SK-N-SH (cell line): ENCODE measurements around the gene SLC6A11. TPM values are rescaled to one million over a fixed set of nuclear protein-coding genes. Genes with fewer than 3 reads are reported as not detected.

Source experiments
- CTCF ChIA-PET: fragments of 300-600, 350-600 bp; formaldehyde crosslinking; extraction: SDS; loops from one replicate; lab custom pipeline; 2021; lab: Yijun Ruan, JAX
- POLR2A ChIA-PET: fragments of 350-600 bp; sonication (Branson Sonifier 250); formaldehyde crosslinking; extraction: SDS; loops from one replicate; lab custom pipeline; 2020; ENCODE audit warnings: antibody characterized with exemption, inconsistent platforms; lab: Yijun Ruan, JAX
- DNase-seq: peaks from one replicate; pipeline ENCODE4 v3.0.0; 2012
- H2AFZ ChIP-seq: fragments of 200-600 bp; sonication (generic); 2 replicates; pipeline ENCODE4 v1.8.1; 2016; ENCODE audit warnings: antibody characterized with exemption, mild to moderate bottlenecking, low read depth
- H3F3A ChIP-seq: fragments of 200-600 bp; sonication (generic); replicated peaks from 2 replicates; pipeline ENCODE3; 2016; ENCODE audit warnings: antibody characterized with exemption, mild to moderate bottlenecking; ENCODE audit not compliant: insufficient read depth
- H3K27ac ChIP-seq, 2 experiments: fragments of 200-500 bp in 1 of 2; fragments of 200-600 bp in 1 of 2; sonication (Bioruptor generic) in 1 of 2; sonication (generic), shearing (Covaris generic) in 1 of 2; 2 replicates each; pipeline versions ENCODE4 v1.5.1 to v1.6.1; 2014 to 2016; ENCODE audit warnings: low read depth in 2 of 2, inconsistent platforms in 1 of 2, low read length in 1 of 2, mild to moderate bottlenecking in 1 of 2, mixed read lengths in 1 of 2
- H3K27me3 ChIP-seq: fragments of 200-600 bp; sonication (generic), shearing (Covaris generic); 2 replicates; pipeline ENCODE4 v1.6.1; 2016; ENCODE audit warnings: mixed run types; ENCODE audit not compliant: insufficient read depth
- H3K36me3 ChIP-seq, 2 experiments: fragments of 200-500 bp in 1 of 2; fragments of 200-600 bp in 1 of 2; sonication (Bioruptor generic) in 1 of 2; sonication (generic) in 1 of 2; replicated peaks in 1 of 2; 2 replicates each; pipeline versions ENCODE3 to v1.5.1; 2014 to 2016; ENCODE audit warnings: low read length in 1 of 2, mild to moderate bottlenecking in 1 of 2; ENCODE audit not compliant: insufficient read depth in 2 of 2, control insufficient read depth in 1 of 2
- H3K4me1 ChIP-seq, 2 experiments: fragments of 200-500 bp in 1 of 2; fragments of 200-600 bp in 1 of 2; sonication (Bioruptor generic) in 1 of 2; sonication (generic), shearing (Covaris generic) in 1 of 2; 2 replicates each; pipeline versions ENCODE4 v1.5.1 to v1.6.1; 2014 to 2016; ENCODE audit warnings: low read depth in 1 of 2, low read length in 1 of 2, mixed run types in 1 of 2; ENCODE audit not compliant: insufficient read depth in 2 of 2, control insufficient read depth in 1 of 2
- H3K4me2 ChIP-seq: fragments of 200-600 bp; sonication (generic), shearing (Covaris generic); 2 replicates; pipeline ENCODE4 v1.6.1; 2017; ENCODE audit warnings: mixed run types
- H3K4me3 ChIP-seq, 2 experiments: fragments of 200-500 bp in 1 of 2; fragments of 200-600 bp in 1 of 2; sonication (Bioruptor generic) in 1 of 2; sonication (generic), shearing (Covaris generic) in 1 of 2; 2 replicates each; pipeline versions ENCODE4 v1.5.1 to v1.8.1; 2014 to 2016; ENCODE audit warnings: low read depth in 2 of 2, inconsistent platforms in 1 of 2, low read length in 1 of 2, mild to moderate bottlenecking in 1 of 2, mixed read lengths in 1 of 2, moderate library complexity in 1 of 2
- H3K79me2 ChIP-seq: fragments of 200-600 bp; sonication (generic); 2 replicates; pipeline ENCODE4 v1.8.1; 2017; ENCODE audit warnings: mild to moderate bottlenecking; ENCODE audit not compliant: insufficient read depth
- H3K9ac ChIP-seq: fragments of 200-600 bp; sonication (generic); 2 replicates; pipeline ENCODE4 v1.6.1; 2017; ENCODE audit warnings: mixed run types
- H3K9me2 ChIP-seq: fragments of 200-600 bp; sonication (generic); 2 replicates; pipeline ENCODE4 v1.6.1; 2017; ENCODE audit warnings: mixed run types
- H3K9me3 ChIP-seq: fragments of 200-600 bp; sonication (generic); 2 replicates; pipeline ENCODE4 v1.6.1; 2017; ENCODE audit warnings: mixed run types, mild to moderate bottlenecking, moderate library complexity
- H4K20me1 ChIP-seq: fragments of 200-600 bp; sonication (generic); 2 replicates; pipeline ENCODE4 v1.6.1; 2017; ENCODE audit warnings: mild to moderate bottlenecking, mixed run types; ENCODE audit not compliant: insufficient read depth
- CTCF ChIP-seq: fragments of 200-600 bp; sonication (generic); IDR thresholded peaks from 2 replicates; pipeline ENCODE4 v1.6.1; 2017; ENCODE audit warnings: antibody characterized with exemption, mild to moderate bottlenecking, moderate library complexity
- FOSL2 ChIP-seq: IDR thresholded peaks from 2 replicates; pipeline ENCODE4 v1.4.0; 2012; ENCODE audit warnings: low read depth, mild to moderate bottlenecking, moderate library complexity, borderline replicate concordance
- GATA2 ChIP-seq: sonication (generic); formaldehyde crosslinking; IDR thresholded peaks from 2 replicates; pipeline ENCODE4 v1.5.0; 2020; ENCODE audit warnings: mild to moderate bottlenecking, missing genetic modification reagents
- JUND ChIP-seq: IDR thresholded peaks from 2 replicates; pipeline ENCODE4 v1.4.0; 2012
- MEF2A ChIP-seq: IDR thresholded peaks from 2 replicates; pipeline ENCODE4 v1.4.0; 2012; ENCODE audit warnings: low read depth, borderline replicate concordance
- NFIC ChIP-seq: IDR thresholded peaks from 2 replicates; pipeline ENCODE4 v1.4.0; 2012; ENCODE audit warnings: borderline replicate concordance
- RAD21 ChIP-seq: IDR thresholded peaks from 2 replicates; pipeline ENCODE4 v1.6.1; 2012; ENCODE audit warnings: mild to moderate bottlenecking, low read length
- RCOR1 ChIP-seq: fragments of 150-350 bp; IDR thresholded peaks from 2 replicates; pipeline ENCODE4 v1.6.1; 2017; ENCODE audit warnings: antibody characterized with exemption, low read length
- SIN3A ChIP-seq: IDR thresholded peaks from 2 replicates; pipeline ENCODE4 v1.6.1; 2012; ENCODE audit warnings: low read depth, mild to moderate bottlenecking, low read length, moderate library complexity, borderline replicate concordance
- TAF1 ChIP-seq: IDR thresholded peaks from 2 replicates; pipeline ENCODE4 v1.6.1; 2012; ENCODE audit warnings: low read depth, mild to moderate bottlenecking, low read length, moderate library complexity, borderline replicate concordance
- TEAD4 ChIP-seq: IDR thresholded peaks from 2 replicates; pipeline ENCODE4 v1.4.0; 2012; ENCODE audit warnings: mild to moderate bottlenecking, borderline replicate concordance; ENCODE audit not compliant: insufficient read depth
- ZBTB33 ChIP-seq: IDR thresholded peaks from 2 replicates; pipeline ENCODE4 v1.4.0; 2012; ENCODE audit warnings: low read depth, borderline replicate concordance
- WGBS: methylation state at CpG from one replicate; pipeline ENCODE4 v1.1.6; 2017; ENCODE audit warnings: low lambda C conversion rate; 5-methylcytosine and 5-hydroxymethylcytosine counted together
- polyA plus RNA-seq, 3 experiments: library from polyadenylated mRNA; depleted of rRNA; stranded (reverse); fragments of >200 nt; gene quantifications; 2 replicates each; pipeline ENCODE4 v1.2.3, GENCODE V29; 2012
- TF ChIP-seq, protein P1 (sequence below): IDR thresholded peaks from 2 replicates; pipeline ENCODE4 v1.4.0; 2012; ENCODE audit warnings: low read depth, borderline replicate concordance

SLC6A11 gene
- polyA plus RNA-seq, 1 of the 3 experiments (the other 2 are of a cell fraction), result 0.03 TPM

DNA sequence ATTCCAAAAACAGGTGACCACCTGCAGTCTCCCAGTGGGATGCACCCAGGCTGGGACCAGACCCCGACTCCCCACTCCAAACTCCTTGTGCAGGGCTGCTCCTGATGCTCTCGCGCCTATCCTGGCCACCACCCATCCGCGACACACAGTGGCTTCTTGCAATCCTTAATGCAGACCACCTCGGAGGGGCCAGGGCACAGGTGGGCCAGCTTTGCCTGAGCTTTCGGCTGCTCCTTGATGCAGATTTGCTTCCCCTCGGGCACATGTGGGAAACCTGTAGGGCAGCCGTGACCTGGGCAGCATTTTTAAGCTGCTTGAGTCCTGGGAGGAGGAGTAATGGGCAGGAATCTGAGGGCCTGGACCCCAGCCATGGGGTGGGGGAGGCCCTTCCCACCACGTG, 18.9 kb downstream of the SLC6A11 start:
- TF ChIP-seq GATA2 (CRISPR knock-in tag), result no peak
- TF ChIP-seq NFIC, result no peak
- TF ChIP-seq CTCF, result no peak
- no peak for TF ChIP-seq RAD21
- no peak overlapping the region for H2AFZ ChIP-seq
- no peak overlapping the region for H3K9ac ChIP-seq
- no peaks in the 10 kb centered on the region for H3K9me2 ChIP-seq
- H3K27me3 ChIP-seq, result no peaks in the 10 kb centered on the region
- 51% methylated on average over 9 of the region's 10 CpGs for WGBS
- no peaks in the 10 kb centered on the region for H3K9me3 ChIP-seq
- no peak overlapping the region for H3K4me2 ChIP-seq
- no peak overlapping the region for H3K4me3 ChIP-seq
- POLR2A ChIA-PET, result no interaction called here
- H3K36me3 ChIP-seq, result no peaks in the 10 kb centered on the region
- no peak for DNase-seq
- no peaks in the 10 kb centered on the region for H3K79me2 ChIP-seq
- H3F3A ChIP-seq, result no peaks in the 10 kb centered on the region
- H3K27ac ChIP-seq, result no peak overlapping the region
- CTCF ChIA-PET, result no interaction called here
- H3K4me1 ChIP-seq, result no peaks in the 10 kb centered on the region; a peak in 1 of 4 replicates
- no peaks in the 10 kb centered on the region for H4K20me1 ChIP-seq

GRCh38 chr3:10835406-10835805, 19.4 kb downstream of the SLC6A11 start:
- Histone ChIP-seq H3K4me2 (no peak overlapping the region), H3K4me3 (no peak overlapping the region), H3K9me2 (no peaks in the 10 kb centered on the region), H3K79me2 (no peaks in the 10 kb centered on the region), H3K36me3 (no peaks in the 10 kb centered on the region), H3K27me3 (no peaks in the 10 kb centered on the region), H2AFZ (no peak overlapping the region), H3K9me3 (no peaks in the 10 kb centered on the region), H3K9ac (no peak overlapping the region), H3F3A (no peaks in the 10 kb centered on the region), H3K27ac (no peak overlapping the region), H4K20me1 (no peaks in the 10 kb centered on the region), H3K4me1 (no peaks in the 10 kb centered on the region; a peak in 1 of 4 replicates)
- WGBS, result 46% methylated on average over 8 of the region's 8 CpGs
- POLR2A ChIA-PET, result no interaction called here
- CTCF ChIA-PET, result interaction anchor here (1.2 kb wide), 1 partner anchor 110 kb away, joined by 4 read pairs; no protein-coding TSS in a partner anchor
- TF ChIP-seq MEF2A, result no peak
- no peak for DNase-seq

DNA sequence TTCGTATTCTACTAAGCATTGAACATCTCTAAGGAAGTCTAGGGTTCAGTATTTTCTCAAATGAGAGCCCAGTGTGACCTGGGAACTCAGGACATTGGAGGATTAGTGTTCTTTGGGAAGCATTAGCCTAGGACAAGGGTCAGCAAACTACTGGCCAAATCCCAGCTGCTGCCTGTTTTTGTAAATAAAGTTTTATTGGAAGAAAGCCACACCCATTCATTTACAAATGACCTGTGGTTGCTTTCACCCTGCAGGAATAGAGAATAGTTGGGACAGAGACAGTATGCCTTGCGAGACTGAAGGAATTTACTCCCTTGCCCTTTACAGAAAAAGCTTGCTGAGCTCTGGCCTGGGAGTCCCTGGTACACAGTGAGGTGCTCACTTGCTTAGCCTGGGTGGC, 20.6 kb downstream of the SLC6A11 start:
- Histone ChIP-seq H3K27me3 (no peaks in the 10 kb centered on the region), H3K27ac (no peak overlapping the region), H2AFZ (no peak overlapping the region), H3K9me2 (no peaks in the 10 kb centered on the region), H3K4me3 (no peak overlapping the region), H3K4me1 (no peaks in the 10 kb centered on the region; a peak in 1 of 4 replicates), H3K79me2 (no peaks in the 10 kb centered on the region), H4K20me1 (no peaks in the 10 kb centered on the region), H3F3A (no peaks in the 10 kb centered on the region), H3K9ac (no peak overlapping the region), H3K9me3 (no peaks in the 10 kb centered on the region), H3K4me2 (no peak overlapping the region), H3K36me3 (no peaks in the 10 kb centered on the region)
- ChIA-PET POLR2A (no interaction called here), CTCF (interaction anchor here (1.0 to 1.4 kb wide), 2 partner anchors 12 to 98 kb away, joined by 4 read pairs; no protein-coding TSS in a partner anchor)
- no peak for DNase-seq
- 36% methylated on average over 2 of the region's 2 CpGs for WGBS
- TF ChIP-seq JUND (no peak), RCOR1 (no peak), FOSL2 (no peak), TAF1 (no peak), SIN3A (no peak), ZBTB33 (no peak), CTCF (no peak), TEAD4 (no peak)
- TF ChIP-seq, protein P1, sequence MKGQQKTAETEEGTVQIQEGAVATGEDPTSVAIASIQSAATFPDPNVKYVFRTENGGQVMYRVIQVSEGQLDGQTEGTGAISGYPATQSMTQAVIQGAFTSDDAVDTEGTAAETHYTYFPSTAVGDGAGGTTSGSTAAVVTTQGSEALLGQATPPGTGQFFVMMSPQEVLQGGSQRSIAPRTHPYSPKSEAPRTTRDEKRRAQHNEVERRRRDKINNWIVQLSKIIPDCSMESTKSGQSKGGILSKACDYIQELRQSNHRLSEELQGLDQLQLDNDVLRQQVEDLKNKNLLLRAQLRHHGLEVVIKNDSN, result no peak
